K562 (cell line): ENCODE data around the gene C2CD2. TPM values are rescaled to one million over a fixed set of nuclear protein-coding genes. Genes with fewer than 3 reads are reported as not detected.

Experiments
- ATAC-seq: fragments of 200-7000 bp; cut with Tn5 transposase; 3 replicates; pipeline ENCODE4 v1.9.1; 2020; ENCODE audit warnings: moderate library complexity
- BruUV-seq: library from RNA; stranded (reverse); fragments of 400-500 nt; replicated peaks from 2 replicates; lab custom pipeline; 2021; lab: Mats Ljungman, UMichigan
- CTCF ChIA-PET: fragments of 300-600 bp; formaldehyde crosslinking; extraction: SDS; loops from one replicate; lab custom pipeline; 2021; ENCODE audit warnings: low intra/inter-chr PET ratio; lab: Yijun Ruan, JAX
- POLR2A ChIA-PET: fragments of 300-600, 350-650 bp; sonication (Branson Sonifier 250); formaldehyde crosslinking; extraction: SDS; loops from one replicate; lab custom pipeline; 2021; ENCODE audit warnings: antibody characterized with exemption, inconsistent platforms; lab: Yijun Ruan, JAX
- DNase-seq, 4 experiments: peaks; one replicate each; pipeline versions ENCODE4 v3.0.0 to v3.0.0-alpha.2; 2011 to 2018; ENCODE audit warnings: low spot score in 3 of 4, mixed read lengths in 3 of 4; ENCODE audit errors: extremely low read depth in 1 of 4
- FAIRE-seq: peaks from 2 replicates; lab custom pipeline; 2011; peaks lifted over from hg19 to GRCh38; lab: Jason Lieb, UNC
- H2AFZ ChIP-seq: 2 replicates; pipeline ENCODE4 v1.6.0; 2011; ENCODE audit warnings: low read depth, low read length, control low read depth, inconsistent platforms
- H3K27ac ChIP-seq: fragments of 200-600 bp; 3 replicates; pipeline ENCODE4 v1.8.0; 2011; ENCODE audit warnings: low read depth, mild to moderate bottlenecking, control low read depth, inconsistent platforms, low read length, moderate library complexity, mixed read lengths; ENCODE audit errors: extremely low read depth
- H3K27me3 ChIP-seq, 2 experiments: fragments of 300-600 bp in 1 of 2; 2 replicates in 1 of 2; 3 replicates in 1 of 2; pipeline versions ENCODE4 v1.6.0 to v1.8.0; 2011; ENCODE audit warnings: inconsistent platforms in 2 of 2, low read length in 2 of 2, mild to moderate bottlenecking in 1 of 2, mixed read lengths in 1 of 2, moderate library complexity in 1 of 2; ENCODE audit not compliant: control insufficient read depth in 2 of 2, insufficient read depth in 2 of 2
- H3K36me3 ChIP-seq: fragments of 300-600 bp; 3 replicates; pipeline ENCODE4 v1.8.0; 2011; ENCODE audit warnings: mild to moderate bottlenecking, low read length, inconsistent platforms; ENCODE audit not compliant: control insufficient read depth, insufficient read depth
- H3K4me1 ChIP-seq, 2 experiments: fragments of 200-600 bp in 1 of 2; replicated peaks in 1 of 2; 2 replicates in 1 of 2; 3 replicates in 1 of 2; pipeline versions ENCODE4 v1.5.1 to v1.8.0; 2011; ENCODE audit warnings: inconsistent platforms in 2 of 2, low read length in 2 of 2, mild to moderate bottlenecking in 1 of 2, mixed read lengths in 1 of 2, moderate library complexity in 1 of 2; ENCODE audit not compliant: control insufficient read depth in 2 of 2, insufficient read depth in 2 of 2
- H3K4me2 ChIP-seq: 2 replicates; pipeline ENCODE4 v1.6.1; 2011; ENCODE audit warnings: low read length, control low read depth, inconsistent platforms, mixed read lengths; ENCODE audit not compliant: insufficient read depth
- H3K4me3 ChIP-seq: fragments of 200-600 bp; sonication (generic), shearing (Covaris generic); 2 replicates; pipeline ENCODE4 v1.5.1; 2016; ENCODE audit warnings: control low read depth, inconsistent platforms
- H3K79me2 ChIP-seq: fragments of 200-600 bp; 3 replicates; pipeline ENCODE4 v1.8.0; 2011; ENCODE audit warnings: low read length, inconsistent platforms; ENCODE audit not compliant: control insufficient read depth, insufficient read depth
- H3K9ac ChIP-seq, 2 experiments: 2 replicates each; pipeline versions ENCODE4 v1.6.0 to v1.6.1; 2011; ENCODE audit warnings: low read depth in 2 of 2, low read length in 2 of 2, control low read depth in 1 of 2, inconsistent platforms in 1 of 2, mild to moderate bottlenecking in 1 of 2, mixed read lengths in 1 of 2; ENCODE audit not compliant: insufficient read depth in 1 of 2
- H3K9me1 ChIP-seq: one replicate; pipeline ENCODE4 v1.6.0; 2011; ENCODE audit warnings: inconsistent platforms, mild to moderate bottlenecking, low read length, moderate library complexity; ENCODE audit not compliant: control insufficient read depth, insufficient read depth
- H3K9me3 ChIP-seq: replicated peaks from 2 replicates; pipeline ENCODE4 v1.5.1; 2011; ENCODE audit warnings: low read depth, low read length, inconsistent platforms; ENCODE audit not compliant: control insufficient read depth, insufficient read depth
- H4K20me1 ChIP-seq: replicated peaks from 2 replicates; pipeline ENCODE4 v1.6.1; 2011; ENCODE audit warnings: low read length, inconsistent platforms, mixed read lengths; ENCODE audit not compliant: control insufficient read depth, insufficient read depth
- CBFA2T3 ChIP-seq: fragments of 450-650 bp; IDR thresholded peaks from 2 replicates; pipeline ENCODE4 v1.6.1; 2017
- E2F6 ChIP-seq, 2 experiments: IDR thresholded peaks; 2 replicates each; pipeline ENCODE4 v1.6.1; 2011; ENCODE audit warnings: borderline replicate concordance in 1 of 2, control low read depth in 1 of 2, low read depth in 1 of 2, low read length in 1 of 2, mild to moderate bottlenecking in 1 of 2, mixed read lengths in 1 of 2, moderate library complexity in 1 of 2; ENCODE audit not compliant: insufficient read depth in 1 of 2, insufficient read length in 1 of 2, poor library complexity in 1 of 2, severe bottlenecking in 1 of 2; ENCODE audit errors: extremely low read depth in 1 of 2
- GABPB1 ChIP-seq: sonication (generic); formaldehyde crosslinking; IDR thresholded peaks from 2 replicates; pipeline ENCODE4 v1.8.0; 2022; ENCODE audit warnings: mild to moderate bottlenecking, missing genetic modification reagents
- LEF1 ChIP-seq: fragments of 450-650 bp; IDR thresholded peaks from 2 replicates; pipeline ENCODE4 v1.6.1; 2016; ENCODE audit warnings: mild to moderate bottlenecking
- TAF15 ChIP-seq: fragments of 200-400 bp; formaldehyde crosslinking; IDR thresholded peaks from 2 replicates; pipeline ENCODE4 v1.6.1; 2017; ENCODE audit warnings: mild to moderate bottlenecking, low read depth, low read length, moderate library complexity
- TRIM25 ChIP-seq: fragments of 450-650 bp; IDR thresholded peaks from 2 replicates; pipeline ENCODE4 v1.7.0; 2016; ENCODE audit warnings: borderline replicate concordance
- ZBTB26 ChIP-seq: fragments of 450-650 bp; formaldehyde crosslinking; IDR thresholded peaks from 2 replicates; pipeline ENCODE4 v1.4.0; 2022; ENCODE audit warnings: missing genetic modification characterization
- ZKSCAN3 ChIP-seq: fragments of 250-450 bp; sonication (Bioruptor Pico); IDR thresholded peaks from 2 replicates; pipeline ENCODE4 v1.4.0; 2020
- ZNF398 ChIP-seq: fragments of 250-450 bp; sonication (Bioruptor Pico); IDR thresholded peaks from 2 replicates; pipeline ENCODE4 v1.8.0; 2021; ENCODE audit warnings: moderate library complexity, mild to moderate bottlenecking, inconsistent platforms
- WGBS: fragments of 100-300 bp; shearing (Covaris generic); methylation state at CpG from one replicate; pipeline ENCODE4 v1.1.6; 2016; ENCODE audit warnings: low coverage, mixed read lengths; ENCODE audit not compliant: insufficient coverage; ENCODE audit errors: missing lambda C conversion rate; 5-methylcytosine and 5-hydroxymethylcytosine counted together
- in situ Hi-C: fragments of 300-500 bp; cut with MboI; formaldehyde crosslinking; loops from 4 replicates; pipeline ENCODE4 v1.15.0; 2018; ENCODE audit warnings: inconsistent platforms, mixed read lengths
- intact Hi-C: fragments of 100-400 bp; cut with micrococcal nuclease; formaldehyde crosslinking; loops from 2 replicates; pipeline ENCODE4 v1.14.2; 2022
- polyA plus RNA-seq, 8 experiments: library from polyadenylated mRNA; depleted of rRNA in 4 of 8; stranded (reverse) in 5 of 8; unstranded in 3 of 8; fragments of >200 nt; fragmentation: Nextera tagmentation in 2 of 8; fragmentation: Illumina TruSeq in 1 of 8; extraction: Ambion mirVana in 2 of 8; extraction: Trizol in 1 of 8; gene quantifications; 2 replicates each; pipeline versions ENCODE4 v1.2.1 to v1.2.3, GENCODE V29; 2011 to 2014; ENCODE audit warnings: inconsistent platforms in 1 of 8, missing spikeins in 1 of 8
- total RNA-seq, 7 experiments: library from RNA; depleted of rRNA in 6 of 7; stranded (reverse); fragments of >200 nt in 6 of 7; fragmentation: Illumina TruSeq in 2 of 7; extraction: Trizol in 2 of 7; gene quantifications; 2 replicates each; pipeline versions ENCODE4 v1.2.1 to v1.2.3, GENCODE V29; 2011 to 2021; ENCODE audit warnings: low replicate concordance in 1 of 7

C2CD2 gene
- total and polyA plus RNA-seq, 9 of the 15 experiments (the other 6 are each of a cell fraction or from before 2014, with no cell fraction given), result 1.3 to 21.6 (median 12.1) TPM

- no peak for TF ChIP-seq ZBTB26 (CRISPR knock-in tag)
Observed at GRCh38 chr21:41953249-41953830, 478 bp downstream of the C2CD2 start (continued).

- H3K4me3 ChIP-seq, result peak overlapping the region; percentile 59
- FAIRE-seq (no peak), ATAC-seq (no peak), DNase-seq (no peak)
- no peaks in the 10 kb centered on the region for H3K9me3 ChIP-seq
- peak overlapping the region; percentile 70 for H3K4me2 ChIP-seq
- no peaks in the 10 kb centered on the region for H3K9me1 ChIP-seq
- intact Hi-C loops (no loop called here), in situ Hi-C loops (no loop called here)
- H3K27me3 ChIP-seq, result 0 out of 5 replicates have a peak, but pooled peaks cover 0 to 4% of the 10 kb centered on the region in 2 experiments
- CTCF ChIA-PET, result no interaction called here
- H3K9ac ChIP-seq, result peak overlapping the region; percentile 68 to 90
- H2AFZ ChIP-seq, result no peak overlapping the region; the same call in 1 of the 2 replicates
- peaks cover 7% of the 10 kb centered on the region; the same call in 2 of the 3 replicates for H3K36me3 ChIP-seq
- H3K79me2 ChIP-seq, result peaks cover 34% of the 10 kb centered on the region
- POLR2A ChIA-PET, result interaction anchor here (1.1 to 1.7 kb wide), 5 partner anchors 8 to 53 kb away, joined by 3 to 5 read pairs (median 4); no protein-coding TSS in a partner anchor
- H3K4me1 ChIP-seq, result peaks cover 35 to 68% of the 10 kb centered on the region in 2 experiments
- peaks cover 16% of the 10 kb centered on the region; the same call in 1 of the 2 replicates for H4K20me1 ChIP-seq
- 28% methylated on average over 30 of the region's 30 CpGs for WGBS
- peak overlapping the region; percentile 72; the same call in 2 of the 3 replicates for H3K27ac ChIP-seq
- TSS peak; percentile 54 for BruUV-seq
- TF ChIP-seq ZKSCAN3 (CRISPR knock-in tag), result no peak
- peak in 1 of 2 experiments; percentile 22 for TF ChIP-seq E2F6 (IDR thresholded peaks at IDR 0.05; ENCODE audit: borderline replicate concordance in 1 of 2, extremely low read depth in 1 of 2, insufficient read depth in 1 of 2, insufficient read length in 1 of 2, low read depth in 1 of 2, low read length in 1 of 2, poor library complexity in 1 of 2, severe bottlenecking in 1 of 2)
- TF ChIP-seq ZNF398 (CRISPR knock-in tag), result no peak
- TF ChIP-seq LEF1, result no peak
- 0 out of 2 replicates have a peak, but pooled peaks have one; percentile 39 for TF ChIP-seq GABPB1
- no peak for TF ChIP-seq TAF15
- TF ChIP-seq TRIM25, result no peak
- TF ChIP-seq CBFA2T3, result no peak
Observed at GRCh38 chr21:41952568-41953248, 1.1 kb downstream of the C2CD2 start.
